Osteoblast (primary cell): Measurements from ENCODE around the gene LRP5. TPM values are rescaled to one million over a fixed set of nuclear protein-coding genes. Genes with fewer than 3 reads are reported as not detected.

Experiments used
- DNase-seq: peaks from one replicate; pipeline ENCODE4 v3.0.0; 2011; ENCODE audit warnings: low spot score, mixed read lengths; ENCODE audit not compliant: insufficient read length; ENCODE audit errors: missing footprints
- H2AFZ ChIP-seq: 2 replicates; pipeline ENCODE4 v1.6.0; 2011; ENCODE audit warnings: mild to moderate bottlenecking, low read length
- H3K27ac ChIP-seq: 2 replicates; pipeline ENCODE4 v1.5.1; 2011; ENCODE audit warnings: mild to moderate bottlenecking, low read depth, low read length, moderate library complexity
- H3K27me3 ChIP-seq: 2 replicates; pipeline ENCODE4 v1.6.0; 2012; ENCODE audit warnings: mild to moderate bottlenecking, control low read depth, inconsistent platforms, low read length, moderate library complexity; ENCODE audit not compliant: insufficient read depth
- H3K36me3 ChIP-seq: 2 replicates; pipeline ENCODE4 v1.5.1; 2011; ENCODE audit warnings: mild to moderate bottlenecking, low read length, control low read depth, moderate library complexity; ENCODE audit not compliant: insufficient read depth
- H3K4me1 ChIP-seq: 2 replicates; pipeline ENCODE4 v1.5.1; 2011; ENCODE audit warnings: mild to moderate bottlenecking, low read length, control low read depth, moderate library complexity; ENCODE audit not compliant: insufficient read depth
- H3K4me2 ChIP-seq: 2 replicates; pipeline ENCODE4 v1.6.0; 2011; ENCODE audit warnings: mild to moderate bottlenecking, low read length; ENCODE audit not compliant: insufficient read depth
- H3K4me3 ChIP-seq: fragments of 200-600 bp; sonication (generic); 3 replicates; pipeline ENCODE4 v1.5.1; 2012; ENCODE audit warnings: mild to moderate bottlenecking, low read length, inconsistent platforms; ENCODE audit not compliant: insufficient read depth
- H3K79me2 ChIP-seq: 2 replicates; pipeline ENCODE4 v1.6.0; 2012; ENCODE audit warnings: mild to moderate bottlenecking, low read length, control low read depth, inconsistent platforms; ENCODE audit not compliant: insufficient read depth
- H3K9me3 ChIP-seq: 2 replicates; pipeline ENCODE4 v1.5.1; 2011; ENCODE audit warnings: low read depth, low read length, control low read depth
- H4K20me1 ChIP-seq: 2 replicates; pipeline ENCODE4 v1.6.0; 2012; ENCODE audit warnings: mild to moderate bottlenecking, low read length, control low read depth; ENCODE audit not compliant: insufficient read depth
- total RNA-seq: library from RNA; depleted of rRNA; stranded (reverse); fragments of >200 nt; gene quantifications from 2 replicates; pipeline ENCODE4 v1.2.3, GENCODE V29; 2012
- TF ChIP-seq, protein P1 (sequence below): IDR thresholded peaks from 2 replicates; pipeline ENCODE4 v1.5.1; 2011; ENCODE audit warnings: mild to moderate bottlenecking, low read depth, low read length, moderate library complexity; ENCODE audit errors: extremely low read depth

Gene LRP5
- total RNA-seq, 1 donor = 16.3 TPM

DNA sequence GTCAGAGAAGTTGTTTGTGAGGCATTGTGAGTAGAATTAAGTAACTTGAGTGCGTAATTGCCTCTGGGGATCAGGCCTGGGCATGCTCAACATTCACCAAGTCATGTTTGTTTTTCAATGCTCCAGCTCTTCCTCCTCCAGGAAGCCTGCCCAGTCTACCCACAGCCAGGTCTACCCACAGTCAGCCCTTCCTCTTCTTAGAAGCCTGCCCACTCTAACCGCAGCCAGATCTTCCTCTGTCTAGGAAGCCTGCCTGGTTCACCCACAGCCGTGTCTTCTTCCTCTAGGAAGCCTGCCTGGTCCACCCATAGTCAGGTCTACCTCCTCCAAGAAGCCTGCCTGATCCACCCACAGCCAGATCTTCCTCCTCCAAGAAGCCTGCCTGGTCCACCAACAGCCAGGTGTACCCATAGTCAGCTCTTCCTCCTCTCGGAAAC is 25.0 kb downstream of the LRP5 start:
- peak; percentile 15 for DNase-seq
- peak overlapping the region; percentile 69 for H3K4me2 ChIP-seq
- H3K4me3 ChIP-seq = no peak overlapping the region
- H3K9me3 ChIP-seq = no peaks in the 10 kb centered on the region
- TF ChIP-seq, protein P1, sequence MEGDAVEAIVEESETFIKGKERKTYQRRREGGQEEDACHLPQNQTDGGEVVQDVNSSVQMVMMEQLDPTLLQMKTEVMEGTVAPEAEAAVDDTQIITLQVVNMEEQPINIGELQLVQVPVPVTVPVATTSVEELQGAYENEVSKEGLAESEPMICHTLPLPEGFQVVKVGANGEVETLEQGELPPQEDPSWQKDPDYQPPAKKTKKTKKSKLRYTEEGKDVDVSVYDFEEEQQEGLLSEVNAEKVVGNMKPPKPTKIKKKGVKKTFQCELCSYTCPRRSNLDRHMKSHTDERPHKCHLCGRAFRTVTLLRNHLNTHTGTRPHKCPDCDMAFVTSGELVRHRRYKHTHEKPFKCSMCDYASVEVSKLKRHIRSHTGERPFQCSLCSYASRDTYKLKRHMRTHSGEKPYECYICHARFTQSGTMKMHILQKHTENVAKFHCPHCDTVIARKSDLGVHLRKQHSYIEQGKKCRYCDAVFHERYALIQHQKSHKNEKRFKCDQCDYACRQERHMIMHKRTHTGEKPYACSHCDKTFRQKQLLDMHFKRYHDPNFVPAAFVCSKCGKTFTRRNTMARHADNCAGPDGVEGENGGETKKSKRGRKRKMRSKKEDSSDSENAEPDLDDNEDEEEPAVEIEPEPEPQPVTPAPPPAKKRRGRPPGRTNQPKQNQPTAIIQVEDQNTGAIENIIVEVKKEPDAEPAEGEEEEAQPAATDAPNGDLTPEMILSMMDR = no peak
- no peak overlapping the region for H2AFZ ChIP-seq
- H3K36me3 ChIP-seq = no peaks in the 10 kb centered on the region
- H3K27me3 ChIP-seq = no peaks in the 10 kb centered on the region
- peak overlapping the region; percentile 54 for H3K27ac ChIP-seq
- H4K20me1 ChIP-seq = peaks cover 17% of the 10 kb centered on the region
- H3K4me1 ChIP-seq = peaks cover 36% of the 10 kb centered on the region
- peaks cover 7% of the 10 kb centered on the region for H3K79me2 ChIP-seq

DNA sequence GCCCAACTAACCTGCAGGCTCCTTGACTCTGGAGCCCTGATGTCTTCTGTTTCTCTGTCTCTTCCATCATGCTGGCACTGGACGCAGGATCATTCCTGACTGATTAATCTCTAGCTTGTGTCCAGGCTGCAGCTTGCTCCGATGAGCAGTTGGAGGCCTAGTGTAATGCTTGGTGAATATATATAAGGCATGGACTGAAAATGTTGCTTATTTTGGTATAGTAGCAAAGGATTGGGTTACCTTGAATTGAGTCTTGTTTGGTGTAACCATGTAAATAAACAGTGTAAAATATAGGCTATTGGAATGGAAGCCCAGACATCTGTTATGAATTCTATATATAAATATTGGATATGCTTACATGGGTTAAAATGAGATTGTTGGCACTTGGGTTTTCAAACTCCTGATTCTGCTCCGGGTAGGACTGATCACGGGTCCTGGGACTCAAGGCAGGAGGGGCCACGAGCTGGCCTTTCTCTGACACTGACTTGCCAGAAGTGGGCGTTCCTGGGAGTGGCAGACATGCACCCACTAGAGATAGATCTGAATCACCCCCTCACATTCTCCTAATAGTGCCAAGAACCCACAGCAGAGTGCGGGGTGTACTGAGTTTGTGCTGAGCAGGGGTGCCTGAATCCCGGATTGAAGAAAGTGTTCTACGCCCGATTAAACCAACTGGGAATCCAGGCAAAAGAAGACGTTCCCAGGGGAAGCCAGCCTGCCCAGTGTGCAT is 25.8 kb downstream of the LRP5 start:
- TF ChIP-seq, protein P1 = no peak
- H3K4me2 ChIP-seq = peak overlapping the region; percentile 69
- peaks cover 41% of the 10 kb centered on the region for H3K4me1 ChIP-seq
- peak overlapping the region; percentile 54 for H3K27ac ChIP-seq
- peak overlapping the region; percentile 21 for H3K4me3 ChIP-seq
- no peaks in the 10 kb centered on the region for H3K27me3 ChIP-seq
- peak; percentile 94 for DNase-seq
- peaks cover 10% of the 10 kb centered on the region for H4K20me1 ChIP-seq
- peaks cover 7% of the 10 kb centered on the region for H3K79me2 ChIP-seq
- H3K36me3 ChIP-seq = no peaks in the 10 kb centered on the region
- H2AFZ ChIP-seq = no peak overlapping the region
- H3K9me3 ChIP-seq = no peaks in the 10 kb centered on the region

DNA sequence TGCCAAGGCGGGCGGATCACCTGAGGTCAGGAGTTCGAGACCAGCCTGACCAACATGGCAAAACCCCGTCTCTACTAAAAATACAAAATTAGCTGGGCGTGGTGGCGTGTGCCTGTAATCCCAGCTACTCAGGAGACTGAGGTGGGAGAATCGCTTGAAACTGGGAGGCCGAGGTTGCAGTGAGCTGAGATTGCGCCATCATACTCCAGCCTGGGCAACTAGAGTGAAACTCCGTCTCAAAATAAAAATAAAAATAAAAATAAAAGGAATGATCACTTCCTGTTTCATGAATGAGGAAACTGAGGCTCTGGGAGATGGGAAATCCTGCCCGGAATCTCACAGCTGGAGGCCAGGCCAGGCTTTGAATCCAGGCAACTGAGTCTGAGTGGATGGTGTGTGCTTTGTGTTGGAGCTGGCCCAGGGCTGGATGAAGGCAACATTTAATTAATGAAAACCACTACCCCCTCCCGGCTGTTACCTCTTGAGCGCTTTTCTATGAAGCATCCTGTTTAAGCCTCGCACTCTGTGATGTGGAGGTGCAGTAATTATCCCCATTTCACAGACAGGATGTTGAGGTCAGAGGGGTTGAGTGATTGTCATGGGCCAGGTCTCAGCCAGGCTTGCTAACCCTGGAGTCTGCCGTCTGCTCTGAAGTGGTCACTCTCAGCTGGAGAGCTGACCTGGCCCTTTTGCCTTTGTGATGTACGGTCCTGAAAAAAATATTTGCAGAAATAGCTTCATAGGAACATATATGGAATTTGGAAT is 27.8 kb downstream of the LRP5 start:
- Histone ChIP-seq H3K4me3 (no peak overlapping the region), H3K79me2 (peaks cover 7% of the 10 kb centered on the region), H3K27ac (no peak overlapping the region), H3K4me1 (peaks cover 41% of the 10 kb centered on the region), H3K36me3 (no peaks in the 10 kb centered on the region), H3K27me3 (no peaks in the 10 kb centered on the region), H2AFZ (no peak overlapping the region), H4K20me1 (peaks cover 5% of the 10 kb centered on the region), H3K4me2 (no peak overlapping the region), H3K9me3 (no peaks in the 10 kb centered on the region)
- DNase-seq = peak; percentile 19
- TF ChIP-seq, protein P1 = no peak
